Hepatocyte (in vitro differentiated cells): ENCODE results near the gene PPIA. TPM values are rescaled to one million over a fixed set of nuclear protein-coding genes. Genes with fewer than 3 reads are reported as not detected.

Experiments
- DNase-seq: peaks from one replicate; pipeline ENCODE4 v3.0.0-alpha.2; 2016; ENCODE audit warnings: low spot score
- H2AFZ ChIP-seq: fragments of 200-600 bp; sonication (generic); 2 replicates; pipeline ENCODE4 v1.6.0; 2016; ENCODE audit warnings: antibody characterized with exemption, mild to moderate bottlenecking
- H3K27ac ChIP-seq: fragments of 200-600 bp; sonication (generic); 2 replicates; pipeline ENCODE4 v1.5.1; 2016; ENCODE audit warnings: mild to moderate bottlenecking
- H3K27me3 ChIP-seq: fragments of 200-600 bp; sonication (generic); 2 replicates; pipeline ENCODE4 v1.6.1; 2016
- H3K36me3 ChIP-seq: fragments of 200-600 bp; sonication (generic); replicated peaks from 2 replicates; pipeline ENCODE4 v1.5.1; 2016; ENCODE audit warnings: low read depth; ENCODE audit not compliant: insufficient read depth
- H3K4me1 ChIP-seq: fragments of 200-600 bp; sonication (generic); 2 replicates; pipeline ENCODE4 v1.5.1; 2016; ENCODE audit warnings: mild to moderate bottlenecking, moderate library complexity; ENCODE audit not compliant: insufficient read depth
- H3K4me2 ChIP-seq: fragments of 200-600 bp; sonication (generic); 2 replicates; pipeline ENCODE4 v1.6.0; 2016
- H3K4me3 ChIP-seq: fragments of 200-600 bp; sonication (generic); 2 replicates; pipeline ENCODE4 v1.5.1; 2016; ENCODE audit warnings: mild to moderate bottlenecking
- H3K79me2 ChIP-seq: fragments of 200-600 bp; sonication (generic); 2 replicates; pipeline ENCODE4 v1.6.0; 2017; ENCODE audit warnings: mild to moderate bottlenecking
- H3K9me2 ChIP-seq: fragments of 200-600 bp; sonication (generic); replicated peaks from 2 replicates; pipeline ENCODE4 v1.6.0; 2017; ENCODE audit warnings: mild to moderate bottlenecking; ENCODE audit not compliant: insufficient read depth
- H3K9me3 ChIP-seq: fragments of 200-600 bp; sonication (generic); 2 replicates; pipeline ENCODE4 v1.5.1; 2016; ENCODE audit warnings: low read depth, mild to moderate bottlenecking
- H4K20me1 ChIP-seq: fragments of 200-600 bp; sonication (generic); 2 replicates; pipeline ENCODE4 v1.6.0; 2016; ENCODE audit warnings: mild to moderate bottlenecking; ENCODE audit not compliant: insufficient read depth, poor library complexity, severe bottlenecking
- EZH2 ChIP-seq: fragments of 200-600 bp; sonication (generic); IDR thresholded peaks from 2 replicates; pipeline ENCODE4 v1.6.1; 2016; ENCODE audit warnings: antibody characterized with exemption, mild to moderate bottlenecking, borderline replicate concordance
- EZH2phosphoT487 ChIP-seq: fragments of 200-600 bp; sonication (generic); IDR thresholded peaks from one replicate; pipeline ENCODE4 v1.6.1; 2018; ENCODE audit warnings: antibody characterized with exemption, mild to moderate bottlenecking, low read depth, moderate library complexity; ENCODE audit not compliant: unreplicated experiment, severe bottlenecking
- WGBS: methylation state at CpG from one replicate; pipeline ENCODE4 v1.1.6; 2016; ENCODE audit warnings: low lambda C conversion rate; ENCODE audit errors: missing lambda C conversion rate; 5-methylcytosine and 5-hydroxymethylcytosine counted together
- polyA plus RNA-seq: library from polyadenylated mRNA; unstranded; fragments of >200 nt; fragmentation: Nextera tagmentation; extraction: Ambion mirVana; gene quantifications from 2 replicates; pipeline ENCODE4 v1.2.1, GENCODE V29; 2016
- total RNA-seq: library from RNA; depleted of rRNA; stranded (reverse); fragments of >200 nt; gene quantifications from 2 replicates; pipeline ENCODE4 v1.2.3, GENCODE V29; 2014
- TF ChIP-seq, protein P1 (sequence below): fragments of 200-600 bp; sonication (generic); IDR thresholded peaks from 2 replicates; pipeline ENCODE4 v1.5.1; 2016; ENCODE audit warnings: antibody characterized with exemption, mild to moderate bottlenecking; ENCODE audit not compliant: poor library complexity

Gene PPIA
- total and polyA plus RNA-seq, 2 experiments from 2014 or later = 2,123 to 2,189 TPM

DNA sequence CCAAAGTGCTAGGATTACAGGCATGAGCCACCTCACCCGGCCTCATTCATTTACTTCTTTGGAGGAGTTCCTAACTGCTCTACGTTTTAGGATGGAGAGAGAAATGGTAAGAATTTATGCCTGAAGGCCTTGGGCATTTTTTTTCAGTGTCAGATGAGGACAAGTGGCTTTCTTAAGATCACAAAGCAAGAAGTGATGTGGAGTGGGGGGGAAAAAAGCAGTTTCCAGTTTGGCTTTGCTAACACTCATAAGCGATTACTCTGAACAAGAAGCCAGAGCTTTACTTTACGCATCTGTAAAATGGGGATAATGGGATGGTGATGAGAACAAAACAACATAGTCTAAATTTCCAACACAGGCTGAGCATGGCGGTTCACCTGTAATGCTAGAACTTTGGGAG is 2.6 kb upstream of the PPIA start:
- TF ChIP-seq EZH2 = no peak
- TF ChIP-seq, protein P1, sequence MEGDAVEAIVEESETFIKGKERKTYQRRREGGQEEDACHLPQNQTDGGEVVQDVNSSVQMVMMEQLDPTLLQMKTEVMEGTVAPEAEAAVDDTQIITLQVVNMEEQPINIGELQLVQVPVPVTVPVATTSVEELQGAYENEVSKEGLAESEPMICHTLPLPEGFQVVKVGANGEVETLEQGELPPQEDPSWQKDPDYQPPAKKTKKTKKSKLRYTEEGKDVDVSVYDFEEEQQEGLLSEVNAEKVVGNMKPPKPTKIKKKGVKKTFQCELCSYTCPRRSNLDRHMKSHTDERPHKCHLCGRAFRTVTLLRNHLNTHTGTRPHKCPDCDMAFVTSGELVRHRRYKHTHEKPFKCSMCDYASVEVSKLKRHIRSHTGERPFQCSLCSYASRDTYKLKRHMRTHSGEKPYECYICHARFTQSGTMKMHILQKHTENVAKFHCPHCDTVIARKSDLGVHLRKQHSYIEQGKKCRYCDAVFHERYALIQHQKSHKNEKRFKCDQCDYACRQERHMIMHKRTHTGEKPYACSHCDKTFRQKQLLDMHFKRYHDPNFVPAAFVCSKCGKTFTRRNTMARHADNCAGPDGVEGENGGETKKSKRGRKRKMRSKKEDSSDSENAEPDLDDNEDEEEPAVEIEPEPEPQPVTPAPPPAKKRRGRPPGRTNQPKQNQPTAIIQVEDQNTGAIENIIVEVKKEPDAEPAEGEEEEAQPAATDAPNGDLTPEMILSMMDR = no peak
- no peak for TF ChIP-seq EZH2phosphoT487
- Histone ChIP-seq H3K4me1 (peaks cover 6% of the 10 kb centered on the region), H2AFZ (no peak overlapping the region)

DNA sequence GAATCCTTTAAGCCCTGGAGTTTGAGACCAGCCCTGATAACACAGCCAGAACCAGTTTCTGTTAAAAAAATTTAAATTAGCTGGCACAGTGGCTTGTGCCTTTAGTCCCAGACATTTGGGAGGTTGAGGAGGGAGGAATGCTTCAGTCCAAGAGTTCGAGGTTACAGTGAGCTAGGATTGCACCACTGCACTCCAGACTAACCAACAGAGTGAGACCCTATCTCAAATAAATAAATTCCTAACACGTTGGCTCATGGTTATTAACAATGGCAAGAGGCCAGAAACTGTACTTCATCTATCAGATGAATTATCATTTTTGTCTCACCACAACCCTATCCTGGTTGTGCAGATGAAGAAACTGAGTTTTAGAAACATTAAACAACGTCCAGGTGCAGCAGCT is 2.1 kb upstream of the PPIA start:
- Histone ChIP-seq H3K27me3 (no peaks in the 10 kb centered on the region), H3K4me3 (no peak overlapping the region), H3K79me2 (peaks cover 33% of the 10 kb centered on the region), H3K4me1 (peaks cover 10% of the 10 kb centered on the region), H2AFZ (no peak overlapping the region), H3K36me3 (no peaks in the 10 kb centered on the region), H3K9me2 (no peaks in the 10 kb centered on the region), H3K9me3 (no peaks in the 10 kb centered on the region), H3K4me2 (no peak overlapping the region), H3K27ac (no peak overlapping the region), H4K20me1 (peaks cover 24% of the 10 kb centered on the region)
- no peak for DNase-seq
- TF ChIP-seq EZH2 = no peak
- TF ChIP-seq, protein P1 = no peak
- TF ChIP-seq EZH2phosphoT487 = no peak
- WGBS = 66% methylated on average over 3 of the region's 3 CpGs

More for the DNA sequence above, 2.6 kb upstream of the PPIA start:
- Histone ChIP-seq H3K79me2 (peaks cover 29% of the 10 kb centered on the region), H3K27ac (no peak overlapping the region), H3K27me3 (no peaks in the 10 kb centered on the region), H3K9me3 (no peaks in the 10 kb centered on the region), H3K9me2 (no peaks in the 10 kb centered on the region), H3K36me3 (no peaks in the 10 kb centered on the region), H4K20me1 (peaks cover 20% of the 10 kb centered on the region), H3K4me2 (no peak overlapping the region), H3K4me3 (no peak overlapping the region)
- DNase-seq = no peak
- WGBS = 80% methylated on average over 5 of the region's 5 CpGs

- Histone ChIP-seq H3K4me2 (peak overlapping the region; percentile 84), H3K27me3 (no peaks in the 10 kb centered on the region), H3K27ac (peak overlapping the region; percentile 100), H3K9me3 (no peaks in the 10 kb centered on the region), H3K9me2 (no peaks in the 10 kb centered on the region), H4K20me1 (peaks cover 38% of the 10 kb centered on the region), H2AFZ (peak overlapping the region; percentile 91), H3K79me2 (peaks cover 47% of the 10 kb centered on the region), H3K36me3 (no peaks in the 10 kb centered on the region), H3K4me1 (peaks cover 13% of the 10 kb centered on the region), H3K4me3 (peak overlapping the region; percentile 25)
- TF ChIP-seq EZH2phosphoT487 (no peak), EZH2 (no peak)
- TF ChIP-seq, protein P1 = no peak
- WGBS = 1% methylated on average over 27 of the region's 59 CpGs
- no peak for DNase-seq
Measured at GRCh38 chr7:44796034-44796503, 412 bp upstream of the PPIA start.
